ENCODE measurements around the gene RAB35.

The RAB35 gene

DNA sequence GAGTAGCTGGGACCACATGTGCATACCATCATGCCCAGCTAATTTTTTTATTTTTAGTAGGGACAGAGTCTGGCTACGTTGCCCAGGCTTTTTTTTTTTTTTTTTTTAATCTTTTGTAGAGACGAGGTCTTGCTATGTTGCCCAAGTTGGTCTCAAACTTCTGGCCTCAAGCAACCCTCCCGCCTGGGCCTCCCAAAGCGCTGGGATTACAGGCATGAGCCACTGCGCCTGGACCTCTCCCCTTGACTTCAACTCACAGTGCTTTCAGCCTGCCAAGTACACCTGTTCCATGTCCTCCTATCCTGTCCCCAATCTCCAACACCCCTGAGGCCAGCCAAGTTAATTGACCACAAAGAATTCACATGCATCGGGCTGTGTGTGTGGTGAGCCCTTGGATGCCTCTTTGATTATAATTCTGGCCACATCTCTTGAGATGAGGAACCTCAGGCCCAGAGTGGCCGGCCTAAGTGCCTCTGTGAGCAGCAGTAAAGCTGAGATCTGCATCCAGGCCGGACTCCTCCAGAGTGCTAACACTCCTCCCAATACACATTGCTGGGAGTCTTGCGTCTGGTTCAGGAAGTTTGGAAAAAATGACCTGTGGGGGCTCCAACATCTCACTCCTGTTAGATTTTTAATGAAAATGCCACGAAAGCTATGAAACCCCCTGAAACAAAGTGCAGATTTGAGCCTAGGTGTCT is 6.8 kb downstream of the RAB35 start:
- ChIA-PET POLR2A (no interaction called here), CTCF (no interaction called here)
- Histone ChIP-seq H3K4me3 (ENCODE audit: low read depth, low read length) (no peak overlapping the region), H3K4me1 (ENCODE audit: control insufficient read depth, insufficient read depth, low read length) (no peaks in the 10 kb centered on the region), H3K36me3 (ENCODE audit: control insufficient read depth in 2 of 2, insufficient read depth in 1 of 2, low read length in 2 of 2) (peaks cover 8 to 36% of the 10 kb centered on the region in 2 experiments; a peak in 2 of 3 replicates), H3K27ac (ENCODE audit: extremely low read depth, low read depth, low read length) (no peak overlapping the region), H3K9me3 (ENCODE audit: control insufficient read depth, insufficient read depth, low read depth, low read length) (no peaks in the 10 kb centered on the region)
- TF ChIP-seq ZNF214 (tag by site-specific recombination; IDR thresholded peaks at IDR 0.05; ENCODE audit: borderline replicate concordance) (no peak), ZSCAN30 (tag by site-specific recombination; IDR thresholded peaks at IDR 0.05) (no peak), ZNF670 (tag by site-specific recombination; IDR thresholded peaks at IDR 0.05; ENCODE audit: low read depth) (no peak), ZNF624 (tag by site-specific recombination; IDR thresholded peaks at IDR 0.05) (no peak), HOXC10 (CRISPR knock-in tag; IDR thresholded peaks at IDR 0.05) (no peak), PRDM6 (tag by site-specific recombination; IDR thresholded peaks at IDR 0.05) (no peak), ZNF211 (tag by site-specific recombination; IDR thresholded peaks at IDR 0.05; ENCODE audit: low read depth) (no peak)
- TF ChIP-seq, protein P1, sequence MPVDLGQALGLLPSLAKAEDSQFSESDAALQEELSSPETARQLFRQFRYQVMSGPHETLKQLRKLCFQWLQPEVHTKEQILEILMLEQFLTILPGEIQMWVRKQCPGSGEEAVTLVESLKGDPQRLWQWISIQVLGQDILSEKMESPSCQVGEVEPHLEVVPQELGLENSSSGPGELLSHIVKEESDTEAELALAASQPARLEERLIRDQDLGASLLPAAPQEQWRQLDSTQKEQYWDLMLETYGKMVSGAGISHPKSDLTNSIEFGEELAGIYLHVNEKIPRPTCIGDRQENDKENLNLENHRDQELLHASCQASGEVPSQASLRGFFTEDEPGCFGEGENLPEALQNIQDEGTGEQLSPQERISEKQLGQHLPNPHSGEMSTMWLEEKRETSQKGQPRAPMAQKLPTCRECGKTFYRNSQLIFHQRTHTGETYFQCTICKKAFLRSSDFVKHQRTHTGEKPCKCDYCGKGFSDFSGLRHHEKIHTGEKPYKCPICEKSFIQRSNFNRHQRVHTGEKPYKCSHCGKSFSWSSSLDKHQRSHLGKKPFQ (tag by site-specific recombination; IDR thresholded peaks at IDR 0.05), result no peak

- no peaks in the 10 kb centered on the region for H3K4me1 ChIP-seq (ENCODE audit: control insufficient read depth, insufficient read depth, low read length)
- CTCF ChIA-PET, result interaction anchor here (0.7 kb wide), 2 partner anchors 325 to 543 kb away, joined by 3 to 5 read pairs; no protein-coding TSS in a partner anchor
- POLR2A ChIA-PET, result interaction anchor here (2.7 kb wide), 1 partner anchor 10 kb away, joined by 7 read pairs; the partner anchor contains the start of gene RAB35
- no peaks in the 10 kb centered on the region for H3K9me3 ChIP-seq (ENCODE audit: control insufficient read depth, insufficient read depth, low read depth, low read length)
- TF ChIP-seq ZNF146 (tag by site-specific recombination; IDR thresholded peaks at IDR 0.05) (no peak), SP7 (tag by site-specific recombination; IDR thresholded peaks at IDR 0.05) (no peak), ZNF416 (tag by site-specific recombination; IDR thresholded peaks at IDR 0.05) (no peak), HOXD13 (CRISPR knock-in tag; IDR thresholded peaks at IDR 0.05; ENCODE audit: borderline replicate concordance) (no peak), ZNF664 (tag by site-specific recombination; IDR thresholded peaks at IDR 0.05) (peak; percentile 91), PRDM1 (tag by site-specific recombination; IDR thresholded peaks at IDR 0.05) (0 out of 2 replicates have a peak, but pooled peaks have one; percentile 28), ZNF558 (tag by site-specific recombination; IDR thresholded peaks at IDR 0.05) (no peak), INSM2 (tag by site-specific recombination; IDR thresholded peaks at IDR 0.05) (no peak), ZNF155 (tag by site-specific recombination; IDR thresholded peaks at IDR 0.05) (no peak)
- no peak overlapping the region for H3K27ac ChIP-seq (ENCODE audit: extremely low read depth, low read depth, low read length)
- peaks cover 4 to 54% of the 10 kb centered on the region in 2 experiments; a peak in 1 of 3 replicates for H3K36me3 ChIP-seq (ENCODE audit: control insufficient read depth in 2 of 2, insufficient read depth in 1 of 2, low read length in 2 of 2)
- H3K4me3 ChIP-seq (ENCODE audit: low read depth, low read length), result no peak overlapping the region
Observed at GRCh38 chr12:120106151-120106550, 10.4 kb downstream of the RAB35 start.

DNA sequence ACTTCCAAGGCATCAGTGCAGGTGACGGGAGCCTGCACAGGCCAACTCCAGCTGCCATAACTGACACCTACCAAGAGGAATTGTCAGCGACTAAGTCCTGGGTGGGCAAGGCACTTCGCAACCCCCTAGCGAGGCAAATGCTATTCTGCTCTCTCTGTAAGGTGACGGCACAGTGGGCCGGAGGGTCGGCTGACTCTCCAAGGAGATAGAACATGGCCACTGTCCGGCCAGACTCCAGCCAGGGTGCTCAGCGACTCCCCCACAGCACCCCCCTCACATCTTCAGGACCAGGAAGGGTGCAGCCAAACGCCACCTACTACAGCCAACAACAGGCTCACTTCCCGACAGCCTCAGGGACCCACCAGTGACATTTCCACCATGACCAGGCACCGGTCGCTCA is 13.2 kb downstream of the RAB35 start:
- Histone ChIP-seq H3K4me3 (ENCODE audit: low read depth, low read length) (no peak overlapping the region), H3K36me3 (ENCODE audit: control insufficient read depth in 2 of 2, insufficient read depth in 1 of 2, low read length in 2 of 2) (peaks cover 0 to 76% of the 10 kb centered on the region in 2 experiments; a peak in 1 of 3 replicates), H3K9me3 (ENCODE audit: control insufficient read depth, insufficient read depth, low read depth, low read length) (no peaks in the 10 kb centered on the region), H3K4me1 (ENCODE audit: control insufficient read depth, insufficient read depth, low read length) (no peaks in the 10 kb centered on the region), H3K27ac (ENCODE audit: extremely low read depth, low read depth, low read length) (no peak overlapping the region)
- ChIA-PET CTCF (no interaction called here), POLR2A (no interaction called here)
- TF ChIP-seq ZNF114 (tag by site-specific recombination; IDR thresholded peaks at IDR 0.05) (no peak), HOXA7 (CRISPR knock-in tag; IDR thresholded peaks at IDR 0.05; ENCODE audit: borderline replicate concordance) (no peak), ZNF76 (tag by site-specific recombination; IDR thresholded peaks at IDR 0.05; ENCODE audit: borderline replicate concordance, low read depth) (no peak)

Measured in HEK293 (cell line).